ENCODE measurements around the gene TP53AIP1. TPM values are rescaled to one million over a fixed set of nuclear protein-coding genes. Genes with fewer than 3 reads are reported as not detected.

TP53AIP1 gene
- total and polyA plus RNA-seq, 2 experiments from 2014 or later: 0.17 to 0.23 TPM

DNA sequence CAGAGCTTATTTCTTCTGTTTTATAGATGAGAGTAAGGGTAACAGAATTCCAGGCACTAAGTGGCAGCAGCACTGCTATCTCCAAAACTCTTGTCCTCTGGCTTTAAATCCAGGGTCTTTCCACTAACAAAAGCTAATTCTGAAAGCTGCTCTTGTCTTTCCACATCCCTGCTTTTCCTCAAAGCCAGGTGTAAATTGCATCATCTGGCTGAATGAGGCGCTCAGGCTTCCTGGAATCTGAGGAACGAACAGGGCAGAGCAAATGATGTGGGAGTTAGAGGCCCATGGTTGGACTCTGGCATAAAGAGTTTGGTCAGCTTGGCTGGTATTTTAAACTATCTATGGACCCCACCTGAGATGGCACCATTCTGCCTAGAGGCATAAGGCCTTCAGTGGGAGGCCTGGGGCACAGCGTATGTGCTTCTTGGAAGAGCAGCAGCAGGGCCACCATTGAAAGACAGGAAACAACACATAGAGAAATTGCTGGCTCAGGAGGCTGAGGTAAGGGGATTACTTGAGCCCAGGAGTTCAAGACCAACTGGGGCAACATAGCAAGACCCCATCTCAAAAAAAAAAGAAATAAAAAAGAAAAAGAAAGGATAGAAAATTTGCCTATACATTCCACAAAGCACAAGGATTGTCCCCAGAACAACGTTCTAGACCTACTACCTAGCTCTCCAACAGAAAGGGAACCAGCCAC, 49.7 kb downstream of the TP53AIP1 start:
- no peaks in the 10 kb centered on the region for H3K9me2 ChIP-seq (replicated peaks; ENCODE audit: insufficient read depth)
- H3K4me3 ChIP-seq: no peak overlapping the region
- H3K27me3 ChIP-seq: peaks cover 35% of the 10 kb centered on the region
- H3K79me2 ChIP-seq: no peaks in the 10 kb centered on the region
- no peak overlapping the region for H3K4me2 ChIP-seq
- H3K9me3 ChIP-seq (ENCODE audit: low read depth): no peaks in the 10 kb centered on the region
- TF ChIP-seq, protein P1, sequence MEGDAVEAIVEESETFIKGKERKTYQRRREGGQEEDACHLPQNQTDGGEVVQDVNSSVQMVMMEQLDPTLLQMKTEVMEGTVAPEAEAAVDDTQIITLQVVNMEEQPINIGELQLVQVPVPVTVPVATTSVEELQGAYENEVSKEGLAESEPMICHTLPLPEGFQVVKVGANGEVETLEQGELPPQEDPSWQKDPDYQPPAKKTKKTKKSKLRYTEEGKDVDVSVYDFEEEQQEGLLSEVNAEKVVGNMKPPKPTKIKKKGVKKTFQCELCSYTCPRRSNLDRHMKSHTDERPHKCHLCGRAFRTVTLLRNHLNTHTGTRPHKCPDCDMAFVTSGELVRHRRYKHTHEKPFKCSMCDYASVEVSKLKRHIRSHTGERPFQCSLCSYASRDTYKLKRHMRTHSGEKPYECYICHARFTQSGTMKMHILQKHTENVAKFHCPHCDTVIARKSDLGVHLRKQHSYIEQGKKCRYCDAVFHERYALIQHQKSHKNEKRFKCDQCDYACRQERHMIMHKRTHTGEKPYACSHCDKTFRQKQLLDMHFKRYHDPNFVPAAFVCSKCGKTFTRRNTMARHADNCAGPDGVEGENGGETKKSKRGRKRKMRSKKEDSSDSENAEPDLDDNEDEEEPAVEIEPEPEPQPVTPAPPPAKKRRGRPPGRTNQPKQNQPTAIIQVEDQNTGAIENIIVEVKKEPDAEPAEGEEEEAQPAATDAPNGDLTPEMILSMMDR (IDR thresholded peaks at IDR 0.05; ENCODE audit: poor library complexity): no peak
- TF ChIP-seq EZH2phosphoT487 (IDR thresholded peaks at IDR 0.05; ENCODE audit: low read depth, severe bottlenecking, unreplicated experiment): no peak
- H3K27ac ChIP-seq: no peak overlapping the region
- H3K4me1 ChIP-seq (ENCODE audit: insufficient read depth): peaks cover 15% of the 10 kb centered on the region
- H3K36me3 ChIP-seq (replicated peaks; ENCODE audit: insufficient read depth, low read depth): no peaks in the 10 kb centered on the region
- 70% methylated on average over 4 of the region's 4 CpGs for WGBS (ENCODE audit: low lambda C conversion rate, missing lambda C conversion rate)
- no peak overlapping the region for H2AFZ ChIP-seq
- no peak for DNase-seq (ENCODE audit: low spot score)
- no peaks in the 10 kb centered on the region for H4K20me1 ChIP-seq (ENCODE audit: insufficient read depth, poor library complexity, severe bottlenecking)

- peaks cover 44% of the 10 kb centered on the region for H3K27me3 ChIP-seq
- H3K79me2 ChIP-seq: no peaks in the 10 kb centered on the region
- no peak for DNase-seq (ENCODE audit: low spot score)
- H2AFZ ChIP-seq: no peak overlapping the region
- no peaks in the 10 kb centered on the region for H4K20me1 ChIP-seq (ENCODE audit: insufficient read depth, poor library complexity, severe bottlenecking)
- no peaks in the 10 kb centered on the region for H3K36me3 ChIP-seq (replicated peaks; ENCODE audit: insufficient read depth, low read depth)
- no peaks in the 10 kb centered on the region for H3K9me3 ChIP-seq (ENCODE audit: low read depth)
- WGBS (ENCODE audit: low lambda C conversion rate, missing lambda C conversion rate): 53% methylated on average over 6 of the region's 6 CpGs
- TF ChIP-seq, protein P1 (IDR thresholded peaks at IDR 0.05; ENCODE audit: poor library complexity): no peak
- no peak for TF ChIP-seq EZH2phosphoT487 (IDR thresholded peaks at IDR 0.05; ENCODE audit: low read depth, severe bottlenecking, unreplicated experiment)
- no peak for TF ChIP-seq EZH2 (IDR thresholded peaks at IDR 0.05; ENCODE audit: borderline replicate concordance)
- no peaks in the 10 kb centered on the region for H3K9me2 ChIP-seq (replicated peaks; ENCODE audit: insufficient read depth)
- peaks cover 15% of the 10 kb centered on the region for H3K4me1 ChIP-seq (ENCODE audit: insufficient read depth)
- H3K27ac ChIP-seq: no peak overlapping the region
- no peak overlapping the region for H3K4me3 ChIP-seq
- peak overlapping the region; percentile 99 for H3K4me2 ChIP-seq
These were observed 50.7 kb downstream of the TP53AIP1 start for GRCh38 chr11:128891913-128892398.

GRCh38 chr11:128890543-128891368, 51.9 kb downstream of the TP53AIP1 start, which contains the start of gene KCNJ5:
KCNJ5 (plus strand) TSS chr11:128891356; CDS start chr11:128911274, 19,918 bp downstream.
- Histone ChIP-seq H4K20me1 (ENCODE audit: insufficient read depth, poor library complexity, severe bottlenecking) (no peaks in the 10 kb centered on the region), H3K27me3 (peaks cover 47% of the 10 kb centered on the region), H3K4me1 (ENCODE audit: insufficient read depth) (peaks cover 15% of the 10 kb centered on the region), H3K4me3 (peak within 1 kb of the TSS; percentile 42), H3K79me2 (no peaks in the 10 kb centered on the region), H2AFZ (peak within 1 kb of the TSS; percentile 68), H3K9me2 (replicated peaks; ENCODE audit: insufficient read depth) (no peaks in the 10 kb centered on the region), H3K27ac (no peak within 1 kb of the TSS), H3K4me2 (peak within 1 kb of the TSS; percentile 99), H3K9me3 (ENCODE audit: low read depth) (no peaks in the 10 kb centered on the region), H3K36me3 (replicated peaks; ENCODE audit: insufficient read depth, low read depth) (no peaks in the 10 kb centered on the region)
- DNase-seq (ENCODE audit: low spot score): peak; percentile 56
- TF ChIP-seq, protein P1 (IDR thresholded peaks at IDR 0.05; ENCODE audit: poor library complexity): no peak
- peak; percentile 29 for TF ChIP-seq EZH2 (IDR thresholded peaks at IDR 0.05; ENCODE audit: borderline replicate concordance)
- 1% methylated on average over 63 of the region's 85 CpGs for WGBS (ENCODE audit: low lambda C conversion rate, missing lambda C conversion rate)

All from hepatocyte (in vitro differentiated cells).